ENCODE measurements around the gene TNNT2. TPM values are rescaled to one million over a fixed set of nuclear protein-coding genes. Genes with fewer than 3 reads are reported as not detected.

TNNT2 gene
- total and polyA plus RNA-seq, 2 donors (not counting 1 experiment from before 2014, with no cell fraction given): not detected

DNA sequence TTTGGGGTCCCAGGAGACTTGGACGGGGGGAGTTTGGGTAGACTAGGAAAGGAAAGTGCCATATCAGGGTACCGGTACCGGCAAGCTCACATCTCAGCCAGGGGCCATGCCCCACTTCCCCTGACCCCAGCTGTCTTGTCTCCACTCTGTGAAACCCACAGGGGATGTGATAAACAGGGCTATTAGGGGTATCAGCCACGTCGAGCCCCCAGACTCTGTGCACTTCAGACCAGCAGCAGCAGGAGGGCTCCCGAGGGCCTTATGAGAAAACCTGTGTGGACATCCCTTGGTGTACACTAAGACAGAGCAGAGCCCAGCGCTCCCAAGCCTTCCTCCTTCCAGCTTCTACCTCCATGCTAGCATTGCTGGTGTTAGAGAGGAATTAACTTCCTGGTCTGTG lies 46.3 kb downstream of the TNNT2 start:
- Histone ChIP-seq H3K79me2 (ENCODE audit: control insufficient read depth, insufficient read depth, low read length) (no peaks in the 10 kb centered on the region), H3K27ac (ENCODE audit: low read length in 2 of 2) (no peak overlapping the region), H4K20me1 (ENCODE audit: control insufficient read depth, insufficient read depth, low read length, poor library complexity, severe bottlenecking) (no peaks in the 10 kb centered on the region), H3K9me3 (ENCODE audit: control extremely low read depth in 1 of 3, control insufficient read depth in 2 of 3, insufficient read depth in 1 of 3, low read length in 2 of 3) (no peaks in the 10 kb centered on the region), H3K4me1 (ENCODE audit: control insufficient read depth in 2 of 2, insufficient read depth in 2 of 2, low read length in 2 of 2) (no peaks in the 10 kb centered on the region), H3K4me2 (replicated peaks; ENCODE audit: low read depth, low read length, poor library complexity, severe bottlenecking) (no peak overlapping the region), H3K27me3 (replicated peaks in 1 of 4; ENCODE audit: control extremely low read depth in 1 of 4, control insufficient read depth in 3 of 4, insufficient read depth in 4 of 4, low read length in 3 of 4) (peaks cover 0 to 3% (median 0%) of the 10 kb centered on the region in 4 experiments), H2AFZ (ENCODE audit: insufficient read depth, low read depth, low read length, poor library complexity, severe bottlenecking) (no peak overlapping the region), H3K36me3 (replicated peaks in 1 of 2; ENCODE audit: control extremely low read depth in 1 of 2, control insufficient read depth in 1 of 2, extremely low read depth in 1 of 2, insufficient read depth in 2 of 2, low read length in 1 of 2) (no peaks in the 10 kb centered on the region), H3K9ac (ENCODE audit: low read length) (no peak overlapping the region), H3K4me3 (ENCODE audit: control extremely low read depth in 1 of 5, extremely low read depth in 1 of 5, insufficient read depth in 1 of 5, low read depth in 2 of 5, low read length in 4 of 5) (no peak overlapping the region)
- ChIA-PET CTCF (no interaction called here), POLR2A (no interaction called here)
- intact Hi-C loops (cut with micrococcal nuclease): no loop called here
- no peak for DNase-seq
- Mint-ChIP-seq H3K27me3 (peaks cover 17% of the 10 kb centered on the region), H3K4me3 (no peak overlapping the region), H3K9me3 (ENCODE audit: insufficient read depth) (no peaks in the 10 kb centered on the region), H3K27ac (no peak overlapping the region), H3K4me1 (no peaks in the 10 kb centered on the region)
- TF ChIP-seq, protein P1, sequence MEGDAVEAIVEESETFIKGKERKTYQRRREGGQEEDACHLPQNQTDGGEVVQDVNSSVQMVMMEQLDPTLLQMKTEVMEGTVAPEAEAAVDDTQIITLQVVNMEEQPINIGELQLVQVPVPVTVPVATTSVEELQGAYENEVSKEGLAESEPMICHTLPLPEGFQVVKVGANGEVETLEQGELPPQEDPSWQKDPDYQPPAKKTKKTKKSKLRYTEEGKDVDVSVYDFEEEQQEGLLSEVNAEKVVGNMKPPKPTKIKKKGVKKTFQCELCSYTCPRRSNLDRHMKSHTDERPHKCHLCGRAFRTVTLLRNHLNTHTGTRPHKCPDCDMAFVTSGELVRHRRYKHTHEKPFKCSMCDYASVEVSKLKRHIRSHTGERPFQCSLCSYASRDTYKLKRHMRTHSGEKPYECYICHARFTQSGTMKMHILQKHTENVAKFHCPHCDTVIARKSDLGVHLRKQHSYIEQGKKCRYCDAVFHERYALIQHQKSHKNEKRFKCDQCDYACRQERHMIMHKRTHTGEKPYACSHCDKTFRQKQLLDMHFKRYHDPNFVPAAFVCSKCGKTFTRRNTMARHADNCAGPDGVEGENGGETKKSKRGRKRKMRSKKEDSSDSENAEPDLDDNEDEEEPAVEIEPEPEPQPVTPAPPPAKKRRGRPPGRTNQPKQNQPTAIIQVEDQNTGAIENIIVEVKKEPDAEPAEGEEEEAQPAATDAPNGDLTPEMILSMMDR (IDR thresholded peaks at IDR 0.05): no peak
- TF ChIP-seq EZH2 (IDR thresholded peaks at IDR 0.05; ENCODE audit: borderline replicate concordance, insufficient read depth, low read depth, low read length, poor library complexity, severe bottlenecking): no peak
- WGBS (ENCODE audit: insufficient coverage): 70% methylated on average over 2 of the region's 7 CpGs
- no peak for ATAC-seq (ENCODE audit: low read depth)

DNA sequence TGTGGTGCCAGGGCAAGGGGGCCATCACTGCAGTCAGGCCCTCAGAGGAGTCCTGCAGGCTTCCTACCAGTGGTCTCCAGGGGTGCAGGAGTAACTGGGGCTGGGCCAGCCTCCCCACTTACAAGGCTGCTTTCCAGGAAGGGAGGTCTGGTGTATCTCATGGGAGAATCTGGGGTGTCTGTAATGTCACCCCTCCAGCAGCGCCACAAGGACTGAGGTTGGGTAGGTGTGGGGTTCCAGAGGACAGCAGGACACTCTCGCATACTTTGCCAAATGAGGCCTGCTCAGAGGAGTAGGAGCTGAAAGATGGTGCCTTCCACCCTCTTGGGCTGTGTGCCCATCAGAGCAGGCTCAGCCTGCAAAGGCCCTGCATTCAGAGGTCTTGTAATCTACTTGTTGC lies 46.9 kb downstream of the TNNT2 start:
- no peak for DNase-seq
- H3K4me3 Mint-ChIP-seq: no peak overlapping the region
- Histone ChIP-seq H3K27me3 (replicated peaks in 1 of 4; ENCODE audit: control extremely low read depth in 1 of 4, control insufficient read depth in 3 of 4, insufficient read depth in 4 of 4, low read length in 3 of 4) (peaks cover 0 to 3% (median 0%) of the 10 kb centered on the region in 4 experiments), H2AFZ (ENCODE audit: insufficient read depth, low read depth, low read length, poor library complexity, severe bottlenecking) (no peak overlapping the region), H3K4me3 (ENCODE audit: control extremely low read depth in 1 of 5, extremely low read depth in 1 of 5, insufficient read depth in 1 of 5, low read depth in 2 of 5, low read length in 4 of 5) (no peak overlapping the region), H3K79me2 (ENCODE audit: control insufficient read depth, insufficient read depth, low read length) (no peaks in the 10 kb centered on the region), H3K36me3 (replicated peaks in 1 of 2; ENCODE audit: control extremely low read depth in 1 of 2, control insufficient read depth in 1 of 2, extremely low read depth in 1 of 2, insufficient read depth in 2 of 2, low read length in 1 of 2) (no peaks in the 10 kb centered on the region), H3K9me3 (ENCODE audit: control extremely low read depth in 1 of 3, control insufficient read depth in 2 of 3, insufficient read depth in 1 of 3, low read length in 2 of 3) (no peaks in the 10 kb centered on the region), H4K20me1 (ENCODE audit: control insufficient read depth, insufficient read depth, low read length, poor library complexity, severe bottlenecking) (no peaks in the 10 kb centered on the region), H3K4me2 (replicated peaks; ENCODE audit: low read depth, low read length, poor library complexity, severe bottlenecking) (no peak overlapping the region), H3K27ac (ENCODE audit: low read length in 2 of 2) (no peak overlapping the region), H3K4me1 (ENCODE audit: control insufficient read depth in 2 of 2, insufficient read depth in 2 of 2, low read length in 2 of 2) (no peaks in the 10 kb centered on the region), H3K9ac (ENCODE audit: low read length) (no peak overlapping the region)
- 85% methylated on average over 2 of the region's 2 CpGs for WGBS (ENCODE audit: insufficient coverage)
- intact Hi-C loops (cut with micrococcal nuclease): no loop called here
- no peak overlapping the region for H3K27ac Mint-ChIP-seq
- peaks cover 17% of the 10 kb centered on the region for H3K27me3 Mint-ChIP-seq
- POLR2A ChIA-PET: no interaction called here
- no peak for ATAC-seq (ENCODE audit: low read depth)
- no peaks in the 10 kb centered on the region for H3K4me1 Mint-ChIP-seq
- CTCF ChIA-PET: interaction anchor here (1.0 kb wide), 1 partner anchor 108 kb away, joined by 3 read pairs; no protein-coding TSS in a partner anchor
- no peak for TF ChIP-seq EZH2 (IDR thresholded peaks at IDR 0.05; ENCODE audit: borderline replicate concordance, insufficient read depth, low read depth, low read length, poor library complexity, severe bottlenecking)
- TF ChIP-seq, protein P1 (IDR thresholded peaks at IDR 0.05): no peak
- H3K9me3 Mint-ChIP-seq (ENCODE audit: insufficient read depth): no peaks in the 10 kb centered on the region

All from B cell (primary cell).